KMS-11 (cell line): ENCODE results near the gene ATP5ME.

ENCODE experiments used
- H2AFZ ChIP-seq: fragments of 200-600 bp; sonication (generic); 2 replicates; pipeline ENCODE4 v1.6.1; 2016; ENCODE audit warnings: antibody characterized with exemption, mixed run types, low read depth
- H3K27ac ChIP-seq: fragments of 200-600 bp; sonication (generic); 2 replicates; pipeline ENCODE4 v1.6.1; 2016; ENCODE audit warnings: mild to moderate bottlenecking, mixed run types
- H3K27me3 ChIP-seq: fragments of 200-600 bp; sonication (generic); 2 replicates; pipeline ENCODE4 v1.6.1; 2017; ENCODE audit warnings: mild to moderate bottlenecking, low read depth, mixed run types, moderate library complexity; ENCODE audit not compliant: insufficient read depth
- H3K36me3 ChIP-seq: fragments of 200-600 bp; sonication (generic); 2 replicates; pipeline ENCODE4 v1.6.1; 2017; ENCODE audit warnings: mild to moderate bottlenecking, mixed run types; ENCODE audit not compliant: insufficient read depth
- H3K4me1 ChIP-seq: fragments of 200-600 bp; sonication (generic); 2 replicates; pipeline ENCODE4 v1.6.1; 2016; ENCODE audit warnings: mild to moderate bottlenecking, low read depth, mixed run types; ENCODE audit not compliant: poor library complexity, severe bottlenecking
- H3K4me2 ChIP-seq: fragments of 200-600 bp; sonication (generic); 2 replicates; pipeline ENCODE4 v1.7.0; 2016; ENCODE audit warnings: mild to moderate bottlenecking, mixed run types
- H3K4me3 ChIP-seq: fragments of 200-600 bp; sonication (generic); IDR thresholded peaks from 2 replicates; pipeline ENCODE4 v1.6.1; 2017; ENCODE audit warnings: low read depth, low read length, mixed read lengths; ENCODE audit not compliant: insufficient read depth
- H3K79me2 ChIP-seq: fragments of 200-600 bp; sonication (generic); 2 replicates; pipeline ENCODE4 v1.6.1; 2016; ENCODE audit warnings: low read depth, mixed run types; ENCODE audit not compliant: insufficient read depth
- H3K9ac ChIP-seq: fragments of 200-600 bp; sonication (generic); 2 replicates; pipeline ENCODE4 v1.6.1; 2016; ENCODE audit warnings: mild to moderate bottlenecking, mixed run types
- H4K20me1 ChIP-seq: fragments of 200-600 bp; sonication (generic); 2 replicates; pipeline ENCODE4 v1.6.1; 2016; ENCODE audit warnings: mild to moderate bottlenecking, mixed run types; ENCODE audit not compliant: insufficient read depth
- CTCF ChIP-seq: fragments of 200-600 bp; sonication (generic); conservative IDR thresholded peaks from 2 replicates; pipeline ENCODE4 v1.6.1; 2017; ENCODE audit warnings: low read depth, mild to moderate bottlenecking, antibody characterized with exemption, low read length, moderate library complexity, mixed read lengths

ATP5ME gene

DNA sequence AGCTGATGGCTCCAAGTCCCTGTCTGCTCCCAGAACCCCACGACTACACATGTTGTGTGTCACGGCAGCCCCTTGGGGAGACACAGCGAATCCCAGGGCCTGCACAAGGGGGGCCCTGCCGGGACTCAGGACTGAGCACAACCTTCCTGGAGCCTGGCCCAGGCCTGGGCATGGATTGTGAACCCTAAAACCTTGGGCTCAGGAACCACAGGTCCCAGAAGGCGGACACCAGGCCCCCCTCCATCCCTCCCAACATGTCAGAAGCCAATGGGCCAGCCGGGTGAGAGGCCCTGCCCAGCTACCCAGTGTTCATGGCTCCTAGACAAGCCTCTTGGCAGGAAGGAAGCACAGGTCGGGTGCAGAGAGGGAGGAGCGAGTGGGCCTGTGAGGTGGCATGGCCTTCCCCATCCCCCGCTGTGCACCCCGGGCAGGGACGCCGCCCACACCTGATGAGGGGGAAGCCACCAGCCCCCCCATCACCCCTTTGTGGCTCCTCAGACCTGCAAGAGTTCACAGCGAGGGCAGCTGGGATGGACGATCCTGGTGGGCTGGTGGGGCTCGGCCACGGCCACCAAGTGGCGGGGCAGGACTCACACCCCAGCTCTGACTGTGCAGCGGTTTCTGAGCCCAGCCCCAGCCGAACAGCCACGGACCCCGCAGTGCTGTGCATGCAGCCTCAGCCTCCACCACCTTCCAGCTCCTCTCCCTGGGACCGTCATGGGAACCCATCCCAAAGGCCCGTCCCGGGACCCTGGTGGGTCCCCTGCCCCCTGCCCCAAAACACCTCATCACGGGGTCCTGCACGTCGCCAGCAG is 45.0 kb downstream of the ATP5ME start:
- no peaks in the 10 kb centered on the region for H3K4me1 ChIP-seq
- H3K4me2 ChIP-seq = no peak overlapping the region

DNA sequence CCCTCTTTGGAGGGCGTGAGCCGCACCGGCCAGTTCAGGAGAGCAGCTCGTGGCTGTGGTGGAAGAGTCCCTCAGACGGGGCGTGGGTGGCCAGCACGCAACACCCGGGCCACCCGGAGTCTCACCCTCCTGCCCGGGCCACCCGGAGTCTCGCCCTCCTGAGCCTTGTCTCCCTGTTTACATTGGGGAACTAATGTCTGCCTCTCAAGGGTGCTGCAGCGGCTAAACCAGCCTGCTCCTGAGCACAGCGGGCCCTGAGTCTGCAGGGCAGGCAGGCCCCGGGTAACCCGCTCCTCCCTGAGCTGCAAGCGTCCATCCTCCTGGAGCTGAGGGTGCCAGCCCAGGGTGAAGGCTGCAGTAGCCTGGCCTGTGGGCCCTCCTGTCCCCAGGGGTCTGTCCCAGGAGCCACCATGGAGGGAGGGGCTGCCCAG is 45.8 kb downstream of the ATP5ME start:
- H3K4me3 ChIP-seq = no peak overlapping the region
- H3K27me3 ChIP-seq = no peaks in the 10 kb centered on the region
- no peak overlapping the region for H3K9ac ChIP-seq
- no peak overlapping the region for H3K27ac ChIP-seq
- H4K20me1 ChIP-seq = no peaks in the 10 kb centered on the region
- no peaks in the 10 kb centered on the region for H3K36me3 ChIP-seq
- H3K79me2 ChIP-seq = no peaks in the 10 kb centered on the region
- H3K4me1 ChIP-seq = no peaks in the 10 kb centered on the region
- H2AFZ ChIP-seq = no peak overlapping the region
- TF ChIP-seq CTCF = no peak
- H3K4me2 ChIP-seq = no peak overlapping the region

More for the DNA sequence above, 45.0 kb downstream of the ATP5ME start:
- Histone ChIP-seq H3K9ac (no peak overlapping the region), H2AFZ (no peak overlapping the region), H4K20me1 (no peaks in the 10 kb centered on the region), H3K27ac (no peak overlapping the region), H3K27me3 (no peaks in the 10 kb centered on the region), H3K36me3 (no peaks in the 10 kb centered on the region), H3K4me3 (no peak overlapping the region), H3K79me2 (no peaks in the 10 kb centered on the region)
- TF ChIP-seq CTCF = no peak

GRCh38 chr4:627347-628125 is 46.5 kb downstream of the ATP5ME start:
- no peak overlapping the region for H3K4me2 ChIP-seq
- no peak overlapping the region for H3K9ac ChIP-seq
- no peaks in the 10 kb centered on the region for H3K27me3 ChIP-seq
- no peak overlapping the region for H3K27ac ChIP-seq
- H4K20me1 ChIP-seq = no peaks in the 10 kb centered on the region
- H3K36me3 ChIP-seq = no peaks in the 10 kb centered on the region
- no peak overlapping the region for H2AFZ ChIP-seq
- H3K4me1 ChIP-seq = no peaks in the 10 kb centered on the region
- no peak for TF ChIP-seq CTCF
- H3K4me3 ChIP-seq = no peak overlapping the region
- H3K79me2 ChIP-seq = no peaks in the 10 kb centered on the region

- Histone ChIP-seq H3K9ac (no peak overlapping the region), H3K36me3 (no peaks in the 10 kb centered on the region), H3K79me2 (no peaks in the 10 kb centered on the region), H2AFZ (no peak overlapping the region), H3K4me2 (no peak overlapping the region), H3K4me3 (no peak overlapping the region), H4K20me1 (no peaks in the 10 kb centered on the region), H3K27ac (no peak overlapping the region), H3K4me1 (no peaks in the 10 kb centered on the region), H3K27me3 (no peaks in the 10 kb centered on the region)
- TF ChIP-seq CTCF = no peak
Observed at GRCh38 chr4:626201-627091, 47.6 kb downstream of the ATP5ME start.
